Neural cell (in vitro differentiated cells): ENCODE results near the gene RAP1A. TPM values are rescaled to one million over a fixed set of nuclear protein-coding genes. Genes with fewer than 3 reads are reported as not detected.

Source experiments
- H2AFZ ChIP-seq: fragments of 200-600, 300-800 bp; sonication (generic), shearing (Covaris generic); 2 replicates; pipeline ENCODE4 v1.6.0; 2014; ENCODE audit warnings: low read depth, mild to moderate bottlenecking, antibody characterized with exemption, low read length, moderate library complexity
- H3F3A ChIP-seq: fragments of 200-600 bp; shearing (Covaris generic); 2 replicates; pipeline ENCODE4 v1.6.1; 2016; ENCODE audit warnings: mild to moderate bottlenecking, moderate library complexity, mixed read lengths, antibody characterized with exemption, low read length; ENCODE audit not compliant: insufficient read depth, poor library complexity, severe bottlenecking
- H3K27ac ChIP-seq: fragments of 200-600, 300-800 bp; sonication (generic), shearing (Covaris generic); 2 replicates; pipeline ENCODE4 v1.5.1; 2014; ENCODE audit warnings: mild to moderate bottlenecking, low read length, moderate library complexity
- H3K27me3 ChIP-seq: fragments of 300-800, 200-600 bp; sonication (generic), shearing (Covaris generic); 2 replicates; pipeline ENCODE4 v1.6.0; 2014; ENCODE audit warnings: mild to moderate bottlenecking, low read depth, low read length, moderate library complexity; ENCODE audit not compliant: insufficient read depth
- H3K36me3 ChIP-seq: fragments of 300-800, 200-600 bp; sonication (generic), shearing (Covaris generic); 2 replicates; pipeline ENCODE4 v1.5.1; 2014; ENCODE audit warnings: mild to moderate bottlenecking, antibody characterized with exemption, low read length, moderate library complexity; ENCODE audit not compliant: insufficient read depth
- H3K4me2 ChIP-seq: fragments of 300-800, 200-600 bp; sonication (generic), shearing (Covaris generic); 2 replicates; pipeline ENCODE4 v1.6.0; 2014; ENCODE audit warnings: mild to moderate bottlenecking, low read length
- H3K4me3 ChIP-seq: fragments of 300-800, 200-600 bp; sonication (generic), shearing (Covaris generic); 2 replicates; pipeline ENCODE4 v1.5.1; 2014; ENCODE audit warnings: mild to moderate bottlenecking, low read length, moderate library complexity
- H3K79me2 ChIP-seq: fragments of 200-600 bp; shearing (Covaris generic); replicated peaks from 2 replicates; pipeline ENCODE4 v1.6.0; 2014; ENCODE audit warnings: mild to moderate bottlenecking, low read length, moderate library complexity; ENCODE audit not compliant: insufficient read depth
- H3K9ac ChIP-seq: fragments of 300-800, 200-600 bp; sonication (generic), shearing (Covaris generic); 2 replicates; pipeline ENCODE4 v1.6.1; 2016; ENCODE audit warnings: mild to moderate bottlenecking, low read length, mixed read lengths
- H3K9me2 ChIP-seq: fragments of 200-600 bp; shearing (Covaris generic); 2 replicates; pipeline ENCODE4 v1.6.1; 2016; ENCODE audit warnings: mild to moderate bottlenecking, low read length, mixed read lengths; ENCODE audit not compliant: insufficient read depth
- H3K9me3 ChIP-seq: fragments of 200-600, 300-800 bp; sonication (generic), shearing (Covaris generic); 2 replicates; pipeline ENCODE4 v1.6.1; 2016; ENCODE audit warnings: mild to moderate bottlenecking, mixed run types, low read length, moderate library complexity, mixed read lengths
- H4K20me1 ChIP-seq: fragments of 200-600 bp; shearing (Covaris generic); 2 replicates; pipeline ENCODE4 v1.6.1; 2016; ENCODE audit warnings: mild to moderate bottlenecking, mixed run types; ENCODE audit not compliant: insufficient read depth
- CTCF ChIP-seq: fragments of 450-650 bp; IDR thresholded peaks from 2 replicates; pipeline ENCODE4 v1.5.1; 2014; ENCODE audit warnings: antibody characterized with exemption, mild to moderate bottlenecking, moderate library complexity; ENCODE audit not compliant: poor library complexity, severe bottlenecking
- EP300 ChIP-seq: fragments of 450-650 bp; conservative IDR thresholded peaks from 2 replicates; pipeline ENCODE4 v1.6.1; 2014; ENCODE audit warnings: antibody characterized with exemption, mild to moderate bottlenecking, moderate library complexity; ENCODE audit not compliant: poor library complexity, severe bottlenecking
- EZH2 ChIP-seq: fragments of 200-600, 300-800 bp; shearing (Covaris generic), sonication (generic); IDR thresholded peaks from 2 replicates; pipeline ENCODE4 v1.6.1; 2014; ENCODE audit warnings: antibody characterized with exemption, low read length, borderline replicate concordance, mild to moderate bottlenecking; ENCODE audit not compliant: insufficient read depth, poor library complexity, severe bottlenecking
- MXI1 ChIP-seq: fragments of 450-650 bp; conservative IDR thresholded peaks from 2 replicates; pipeline ENCODE4 v1.6.1; 2014; ENCODE audit warnings: antibody characterized with exemption, mild to moderate bottlenecking; ENCODE audit not compliant: poor library complexity, severe bottlenecking
- POLR2AphosphoS5 ChIP-seq: IDR thresholded peaks from 2 replicates; pipeline ENCODE4 v1.6.1; 2012
- RAD21 ChIP-seq: fragments of 450-650 bp; conservative IDR thresholded peaks from 2 replicates; pipeline ENCODE4 v1.6.1; 2014; ENCODE audit warnings: antibody characterized with exemption, mild to moderate bottlenecking, moderate library complexity
- REST ChIP-seq: IDR thresholded peaks from 2 replicates; pipeline ENCODE4 v1.6.1; 2012; ENCODE audit warnings: borderline replicate concordance
- SMC3 ChIP-seq: fragments of 450-650 bp; conservative IDR thresholded peaks from 2 replicates; pipeline ENCODE4 v1.6.1; 2014; ENCODE audit warnings: antibody characterized with exemption, mild to moderate bottlenecking, moderate library complexity; ENCODE audit not compliant: poor library complexity
- TAF1 ChIP-seq: IDR thresholded peaks from 2 replicates; pipeline ENCODE4 v1.6.1; 2012; ENCODE audit warnings: low read depth
- polyA plus RNA-seq: library from polyadenylated mRNA; depleted of rRNA; stranded (reverse); fragments of >200 nt; gene quantifications from 2 replicates; pipeline ENCODE4 v1.2.3, GENCODE V29; 2014

Gene RAP1A
- polyA plus RNA-seq, 1 donor from 2014 or later: 28.7 TPM

- H3K36me3 ChIP-seq: peaks cover 15% of the 10 kb centered on the region
- no peak overlapping the region for H2AFZ ChIP-seq
- H3K79me2 ChIP-seq: no peaks in the 10 kb centered on the region
- H3K9me3 ChIP-seq: no peaks in the 10 kb centered on the region
- no peaks in the 10 kb centered on the region for H3K9me2 ChIP-seq
- no peaks in the 10 kb centered on the region for H3K27me3 ChIP-seq
- no peak overlapping the region for H3K4me3 ChIP-seq
- H3K27ac ChIP-seq: no peak overlapping the region
- H4K20me1 ChIP-seq: no peaks in the 10 kb centered on the region
- TF ChIP-seq TAF1: no peak
- TF ChIP-seq RAD21: no peak
- TF ChIP-seq EZH2: no peak
- TF ChIP-seq CTCF: no peak
- no peak for TF ChIP-seq SMC3
- no peak for TF ChIP-seq EP300
- no peak for TF ChIP-seq POLR2AphosphoS5
- no peaks in the 10 kb centered on the region for H3F3A ChIP-seq
- H3K4me2 ChIP-seq: no peak overlapping the region
- no peak overlapping the region for H3K9ac ChIP-seq
Observed at GRCh38 chr1:111743679-111744101, 124.1 kb downstream of the RAP1A start.

- Histone ChIP-seq H3K4me2 (no peak overlapping the region), H3K36me3 (peaks cover 15% of the 10 kb centered on the region), H3K4me3 (no peak overlapping the region), H3K27ac (no peak overlapping the region), H3F3A (peaks cover 4% of the 10 kb centered on the region), H3K9me2 (no peaks in the 10 kb centered on the region), H2AFZ (no peak overlapping the region), H3K79me2 (no peaks in the 10 kb centered on the region), H4K20me1 (no peaks in the 10 kb centered on the region), H3K27me3 (no peaks in the 10 kb centered on the region), H3K9ac (no peak overlapping the region), H3K9me3 (no peaks in the 10 kb centered on the region)
- TF ChIP-seq EP300 (no peak), MXI1 (no peak), REST (no peak), CTCF (no peak), SMC3 (no peak), POLR2AphosphoS5 (no peak), RAD21 (no peak), TAF1 (no peak), EZH2 (no peak)
Observed at GRCh38 chr1:111745675-111746613, 126.4 kb downstream of the RAP1A start.
